Stimulated activated CD8-positive, alpha-beta memory T cell treated with anti-CD3 and anti-CD28 coated beads, Interleukin-4, amount 100 ng/mL, for 48 hours (primary cell): Measurements from ENCODE around the gene DDX52.

ENCODE experiments used
- DNase-seq: peaks from one replicate; pipeline ENCODE4 v3.0.0-alpha.2; 2020

Gene DDX52

DNA sequence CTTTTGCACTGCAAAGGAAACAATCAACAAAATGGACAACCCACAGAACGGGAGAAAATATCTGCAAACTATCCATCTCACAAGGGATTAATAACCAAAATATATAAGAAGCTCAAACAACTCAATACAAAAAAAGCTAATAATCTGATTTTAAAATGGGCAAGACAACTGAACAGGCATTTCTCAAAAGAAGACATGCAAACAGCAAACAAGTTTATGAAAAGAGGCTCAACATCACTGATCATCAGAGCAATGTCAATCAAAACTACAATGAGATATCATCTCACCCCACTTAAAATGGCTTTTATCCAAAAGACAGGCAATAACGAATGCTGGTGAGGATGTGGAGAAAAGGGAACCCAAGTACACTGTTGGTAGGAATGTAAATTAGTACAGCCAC lies 68.8 kb downstream of the DDX52 start:
- DNase-seq, result no peak

- DNase-seq, result no peak
Observed at GRCh38 chr17:37571674-37572073, 71.6 kb downstream of the DDX52 start.

GRCh38 chr17:37570527-37571093 lies 72.6 kb downstream of the DDX52 start:
- peak; percentile 44 for DNase-seq

GRCh38 chr17:37568350-37569053 lies 74.7 kb downstream of the DDX52 start:
- no peak for DNase-seq

DNA sequence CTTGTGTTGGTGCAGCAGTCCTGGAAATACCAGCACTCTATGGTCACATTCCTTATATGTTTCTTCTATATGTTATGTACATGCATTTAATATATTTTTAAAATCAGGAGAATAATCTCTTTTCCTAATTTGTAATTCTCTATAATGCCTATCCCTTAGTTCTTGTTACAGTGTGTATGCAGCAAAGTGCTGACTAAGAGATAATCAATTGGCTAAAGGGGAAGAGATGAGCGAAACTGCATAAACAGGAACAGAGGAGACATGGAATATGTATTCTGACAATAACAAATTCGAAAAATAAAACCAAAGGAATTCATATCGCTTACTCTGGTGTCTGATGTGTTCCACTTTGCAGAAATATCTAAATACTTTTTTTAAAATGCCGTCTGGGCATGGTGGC lies 75.7 kb downstream of the DDX52 start:
- DNase-seq, result no peak

GRCh38 chr17:37567137-37567536 lies 76.1 kb downstream of the DDX52 start:
- no peak for DNase-seq

DNA sequence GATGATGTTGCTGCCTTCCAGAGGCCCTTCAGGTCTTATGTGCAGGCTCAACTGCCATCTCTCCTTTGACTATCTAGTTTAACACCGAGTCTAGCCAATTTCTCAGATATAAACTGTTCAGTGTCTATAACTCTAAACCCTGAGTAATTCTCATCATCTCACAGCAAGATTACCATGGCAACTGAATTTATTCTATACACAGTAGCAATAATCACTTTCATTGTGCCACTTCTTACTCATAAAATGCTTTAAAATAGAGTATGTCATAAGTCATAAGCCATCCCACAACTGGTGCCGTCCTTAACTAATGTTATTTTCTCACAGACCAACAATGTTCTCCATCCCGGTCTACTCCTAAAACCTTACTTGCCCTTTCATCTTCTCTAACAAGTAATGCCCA lies 79.0 kb downstream of the DDX52 start:
- DNase-seq, result no peak

- DNase-seq, result no peak
Observed at GRCh38 chr17:37562016-37562745, 81.1 kb downstream of the DDX52 start.
